Thoracic aorta (tissue), 2 donors: ENCODE results near the gene ZNF597. TPM values are rescaled to one million over a fixed set of nuclear protein-coding genes. Genes with fewer than 3 reads are reported as not detected.
"Not testable (repeated sequence)": the region's sequence is repeated elsewhere in the genome, so short reads cannot be mapped to it uniquely, and the experiment has no call there.

Experiments used
- ATAC-seq: fragments of 150-250 bp; one replicate; pipeline ENCODE4 v1.8.0; 2017; ENCODE audit warnings: low read depth; ENCODE audit not compliant: insufficient number of reproducible peaks, low FRiP score
- DNase-seq: peaks from one replicate; pipeline ENCODE4 v3.0.0-alpha.2; 2020; ENCODE audit warnings: low spot score
- H3K27ac ChIP-seq, 2 donors: fragments of 200-600 bp; sonication (generic); 1 replicate in 1 of 2; 2 replicates in 1 of 2; pipeline ENCODE4 v1.5.1; 2016; ENCODE audit warnings: mild to moderate bottlenecking in 2 of 2, moderate library complexity in 2 of 2
- H3K27me3 ChIP-seq: fragments of 200-600 bp; sonication (generic); replicated peaks from 2 replicates; pipeline ENCODE4 v1.6.0; 2016; ENCODE audit warnings: mild to moderate bottlenecking; ENCODE audit not compliant: insufficient read depth
- H3K36me3 ChIP-seq: fragments of 200-600 bp; sonication (generic); one replicate; pipeline ENCODE4 v1.5.1; 2016
- H3K4me1 ChIP-seq, 2 donors: fragments of 200-600 bp; sonication (generic); 1 replicate in 1 of 2; 2 replicates in 1 of 2; pipeline versions ENCODE4 v1.5.1 to v1.6.0; 2016; ENCODE audit warnings: low read depth in 2 of 2, mild to moderate bottlenecking in 1 of 2; ENCODE audit not compliant: control insufficient read depth in 1 of 2
- H3K4me3 ChIP-seq: fragments of 200-600 bp; sonication (generic); 2 replicates; pipeline ENCODE4 v1.5.1; 2016; ENCODE audit warnings: mild to moderate bottlenecking
- H3K9me3 ChIP-seq: fragments of 200-600 bp; sonication (generic); 2 replicates; pipeline ENCODE4 v1.5.1; 2016
- CTCF ChIP-seq: fragments of 200-600 bp; sonication (generic); IDR thresholded peaks from one replicate; pipeline ENCODE4 v1.5.1; 2019; ENCODE audit warnings: antibody characterized with exemption
- total RNA-seq, 2 donors: library from RNA; depleted of rRNA; stranded (reverse); fragments of >200 nt; gene quantifications; one replicate each; pipeline versions ENCODE4 v1.1.0 to v1.2.3, GENCODE V29; 2016

The ZNF597 gene
- total RNA-seq, 2 donors from 2014 or later = 2.3 to 6.2 TPM

- H3K4me3 ChIP-seq = no peak overlapping the region
- H3K27me3 ChIP-seq = no peaks in the 10 kb centered on the region
- no peak for TF ChIP-seq CTCF
- no peaks in the 10 kb centered on the region for H3K9me3 ChIP-seq
- no peak overlapping the region for H3K27ac ChIP-seq
- no peaks in the 10 kb centered on the region for H3K4me1 ChIP-seq
- no peak for ATAC-seq
- H3K36me3 ChIP-seq = peaks cover 51% of the 10 kb centered on the region
- DNase-seq = no peak
Measured at GRCh38 chr16:3479654-3480216, 36.4 kb upstream of the ZNF597 start.

- no peak for DNase-seq
- Histone ChIP-seq H3K27ac (no peak overlapping the region), H3K27me3 (no peaks in the 10 kb centered on the region), H3K4me1 (peaks cover 0 to 6% of the 10 kb centered on the region in 2 donors), H3K9me3 (no peaks in the 10 kb centered on the region), H3K4me3 (no peak overlapping the region), H3K36me3 (peaks cover 37% of the 10 kb centered on the region)
- no peak for TF ChIP-seq CTCF
- no peak for ATAC-seq
Measured at GRCh38 chr16:3478242-3478925, 35.1 kb upstream of the ZNF597 start.

GRCh38 chr16:3476409-3476808 is 33.1 kb upstream of the ZNF597 start:
- peaks cover 0 to 6% of the 10 kb centered on the region in 2 donors for H3K4me1 ChIP-seq
- H3K27me3 ChIP-seq = no peaks in the 10 kb centered on the region
- no peak for DNase-seq
- peaks cover 26% of the 10 kb centered on the region for H3K36me3 ChIP-seq
- H3K27ac ChIP-seq = no peak overlapping the region
- ATAC-seq = no peak
- no peaks in the 10 kb centered on the region for H3K9me3 ChIP-seq
- no peak overlapping the region for H3K4me3 ChIP-seq
- no peak for TF ChIP-seq CTCF

- ATAC-seq (no peak), DNase-seq (no peak)
- peaks cover 0 to 6% of the 10 kb centered on the region in 2 donors for H3K4me1 ChIP-seq
- peaks cover 20% of the 10 kb centered on the region for H3K36me3 ChIP-seq
- H3K9me3 ChIP-seq = no peaks in the 10 kb centered on the region
- no peaks in the 10 kb centered on the region for H3K27me3 ChIP-seq
- no peak overlapping the region for H3K4me3 ChIP-seq
- no peak overlapping the region for H3K27ac ChIP-seq
- TF ChIP-seq CTCF = no peak
Measured at GRCh38 chr16:3475604-3476375, 32.5 kb upstream of the ZNF597 start.

- DNase-seq, ATAC-seq, H3K9me3 ChIP-seq, H3K4me1 ChIP-seq, H3K4me3 ChIP-seq, H3K27ac ChIP-seq, H3K27me3 ChIP-seq: not testable (repeated sequence)
- peaks cover 17% of the 10 kb centered on the region for H3K36me3 ChIP-seq
Measured at GRCh38 chr16:3474870-3475269, 31.6 kb upstream of the ZNF597 start.
